GM12873 (cell line): ENCODE data around the gene RAB31.
A peak's percentile ranks its signal among the peaks of the same experiment; 100 is the strongest.

Experiments
- CTCF ChIP-seq: IDR thresholded peaks from 2 replicates; pipeline ENCODE4 v1.5.1; 2012; ENCODE audit warnings: low read depth, mild to moderate bottlenecking, moderate library complexity, low read length, control low read depth; ENCODE audit not compliant: insufficient read depth; ENCODE audit errors: missing control alignments

RAB31 gene

GRCh38 chr18:9671214-9671613 lies 36.9 kb upstream of the RAB31 start:
- TF ChIP-seq CTCF: no peak

GRCh38 chr18:9673296-9674251 lies 34.5 kb upstream of the RAB31 start:
- TF ChIP-seq CTCF: peak; percentile 58

- no peak for TF ChIP-seq CTCF
These were observed 29.0 kb upstream of the RAB31 start for GRCh38 chr18:9679125-9679524.

DNA sequence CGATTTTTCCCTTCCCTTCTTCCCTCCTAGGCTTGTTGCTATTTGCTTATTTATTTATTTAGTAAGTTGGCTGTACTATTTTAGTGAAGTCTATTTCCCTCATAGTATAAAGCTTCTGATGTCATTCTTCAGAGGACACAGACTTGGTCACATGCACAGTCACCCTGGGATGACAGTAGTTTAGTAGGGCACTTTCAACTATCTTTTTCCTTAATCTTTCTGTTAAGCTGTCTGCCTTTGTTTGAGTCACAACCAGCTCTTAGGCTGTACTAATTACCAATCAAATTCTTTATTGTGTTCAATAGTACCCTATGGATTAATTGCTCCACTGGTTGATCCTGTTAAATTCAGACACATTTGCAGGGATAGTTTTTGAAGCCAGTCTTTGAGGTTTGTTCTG lies 26.9 kb upstream of the RAB31 start:
- no peak for TF ChIP-seq CTCF

GRCh38 chr18:9682572-9682971 lies 25.5 kb upstream of the RAB31 start:
- TF ChIP-seq CTCF: no peak

GRCh38 chr18:9683418-9684396 lies 24.4 kb upstream of the RAB31 start:
- peak; percentile 34 for TF ChIP-seq CTCF

GRCh38 chr18:9684881-9685614 lies 23.1 kb upstream of the RAB31 start:
- TF ChIP-seq CTCF: no peak
